Measurements from ENCODE around the gene ABHD10. TPM values are rescaled to one million over a fixed set of nuclear protein-coding genes. Genes with fewer than 3 reads are reported as not detected.

Gene ABHD10
- total RNA-seq, 2 donors from 2014 or later, result 15.6 to 17.1 TPM

DNA sequence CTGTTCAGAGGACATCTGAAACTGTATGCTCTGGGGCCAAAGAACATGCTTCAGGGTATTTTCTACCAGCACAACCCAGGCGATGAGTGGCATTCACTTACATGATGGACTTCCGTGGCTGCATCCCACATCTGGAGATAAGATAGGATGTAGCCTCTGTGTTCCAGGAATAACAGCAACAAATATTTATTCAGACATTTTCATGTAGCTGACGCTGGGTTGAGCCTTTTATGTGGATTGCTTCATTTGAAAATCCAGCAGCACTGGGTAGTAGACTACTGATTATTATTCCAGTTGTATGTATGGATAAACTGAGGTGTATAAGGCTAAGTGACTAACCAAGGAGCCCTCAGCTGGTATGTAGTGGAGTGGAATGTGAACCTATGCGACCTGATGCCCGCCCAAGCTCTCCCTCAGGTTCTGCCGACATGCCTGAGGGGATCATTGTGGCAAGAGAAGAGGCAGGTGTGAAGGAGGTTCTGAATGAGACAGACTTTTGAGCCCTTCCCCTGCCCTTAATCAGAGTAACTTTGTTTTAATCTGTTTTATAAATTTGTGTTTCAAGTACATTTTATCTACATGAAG, 25.9 kb upstream of the ABHD10 start:
- intact Hi-C loops (cut with DNase I), result no loop called here
- TF ChIP-seq POLR2A (IDR thresholded peaks at IDR 0.05), result no peak
- TF ChIP-seq, protein P1, sequence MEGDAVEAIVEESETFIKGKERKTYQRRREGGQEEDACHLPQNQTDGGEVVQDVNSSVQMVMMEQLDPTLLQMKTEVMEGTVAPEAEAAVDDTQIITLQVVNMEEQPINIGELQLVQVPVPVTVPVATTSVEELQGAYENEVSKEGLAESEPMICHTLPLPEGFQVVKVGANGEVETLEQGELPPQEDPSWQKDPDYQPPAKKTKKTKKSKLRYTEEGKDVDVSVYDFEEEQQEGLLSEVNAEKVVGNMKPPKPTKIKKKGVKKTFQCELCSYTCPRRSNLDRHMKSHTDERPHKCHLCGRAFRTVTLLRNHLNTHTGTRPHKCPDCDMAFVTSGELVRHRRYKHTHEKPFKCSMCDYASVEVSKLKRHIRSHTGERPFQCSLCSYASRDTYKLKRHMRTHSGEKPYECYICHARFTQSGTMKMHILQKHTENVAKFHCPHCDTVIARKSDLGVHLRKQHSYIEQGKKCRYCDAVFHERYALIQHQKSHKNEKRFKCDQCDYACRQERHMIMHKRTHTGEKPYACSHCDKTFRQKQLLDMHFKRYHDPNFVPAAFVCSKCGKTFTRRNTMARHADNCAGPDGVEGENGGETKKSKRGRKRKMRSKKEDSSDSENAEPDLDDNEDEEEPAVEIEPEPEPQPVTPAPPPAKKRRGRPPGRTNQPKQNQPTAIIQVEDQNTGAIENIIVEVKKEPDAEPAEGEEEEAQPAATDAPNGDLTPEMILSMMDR (IDR thresholded peaks at IDR 0.05), result no peak
- no peaks in the 10 kb centered on the region for H3K4me1 ChIP-seq
- DNase-seq, result no peak
- 89% methylated on average over 6 of the region's 6 CpGs for WGBS, 2 donors
- H3K36me3 ChIP-seq (replicated peaks in 1 of 2; ENCODE audit: insufficient read depth in 1 of 2, low read depth in 2 of 2), result no peaks in the 10 kb centered on the region
- H3K27me3 ChIP-seq, result no peaks in the 10 kb centered on the region
- H3K27ac ChIP-seq, result no peak overlapping the region
- no peaks in the 10 kb centered on the region for H3K9me3 ChIP-seq
- ATAC-seq, result no peak
- no peak overlapping the region for H3K4me3 ChIP-seq

DNA sequence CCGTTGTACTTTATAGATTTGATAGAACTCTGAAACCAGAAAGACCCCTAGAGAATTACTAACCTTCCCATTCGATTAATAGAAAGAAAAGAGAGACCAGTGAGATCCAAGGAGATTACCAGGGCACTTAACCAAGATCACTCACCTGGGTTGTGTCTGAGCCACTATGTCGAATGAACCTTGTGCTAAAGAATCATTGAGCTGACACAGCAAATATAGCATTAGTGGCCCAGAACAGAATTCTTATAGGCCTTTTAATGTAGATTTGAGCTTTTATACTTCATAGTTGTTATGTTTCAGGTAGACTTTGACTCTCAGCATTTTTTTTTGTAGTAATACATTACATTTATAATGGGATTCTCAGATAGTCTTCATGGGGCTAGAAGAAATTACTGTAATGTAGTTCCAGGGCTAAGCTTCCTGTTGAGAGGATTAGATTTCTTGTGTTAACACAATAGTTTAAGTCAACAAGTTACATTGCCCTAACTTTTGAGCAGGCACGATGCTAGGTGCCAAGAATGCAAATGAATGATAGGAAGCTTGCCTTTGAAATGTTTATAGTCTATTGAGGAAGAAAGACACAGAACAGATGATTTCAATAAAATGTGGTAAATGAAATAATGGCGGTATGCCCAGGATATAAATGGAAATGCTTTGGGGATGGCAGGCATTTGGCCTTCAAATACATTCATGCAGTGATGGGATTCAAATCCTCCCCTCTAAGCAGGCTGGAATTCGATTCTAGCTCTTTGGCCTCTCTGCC, 24.4 kb upstream of the ABHD10 start:
- no peaks in the 10 kb centered on the region for H3K9me3 ChIP-seq
- intact Hi-C loops (cut with DNase I), result no loop called here
- H3K4me1 ChIP-seq, result no peaks in the 10 kb centered on the region
- H3K27me3 ChIP-seq, result no peaks in the 10 kb centered on the region
- DNase-seq (no peak), ATAC-seq (no peak)
- H3K36me3 ChIP-seq (replicated peaks in 1 of 2; ENCODE audit: insufficient read depth in 1 of 2, low read depth in 2 of 2), result no peaks in the 10 kb centered on the region
- no peak for TF ChIP-seq POLR2A (IDR thresholded peaks at IDR 0.05)
- H3K4me3 ChIP-seq, result no peak overlapping the region
- WGBS, 2 donors, result 52 to 57% methylated on average over 6 of the region's 6 CpGs
- no peak overlapping the region for H3K27ac ChIP-seq

DNA sequence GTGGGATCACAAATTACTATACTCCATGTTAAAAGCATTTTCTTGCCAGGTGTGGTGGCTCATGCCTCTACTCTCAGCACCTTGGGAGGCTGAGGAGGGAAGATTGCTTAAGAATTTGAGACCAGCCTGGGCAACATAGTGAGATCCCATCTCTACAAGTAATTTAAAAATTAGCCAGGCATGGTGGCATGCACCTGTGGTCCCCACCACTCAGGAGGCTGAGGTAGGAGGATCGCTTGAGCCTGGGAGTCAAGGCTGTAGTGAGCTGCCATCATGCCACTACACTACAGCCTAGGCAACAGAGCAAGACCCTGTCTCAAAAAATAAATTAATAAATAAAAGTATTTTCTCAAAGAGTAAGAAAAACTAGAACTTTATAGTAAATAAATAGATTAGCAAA, 22.9 kb upstream of the ABHD10 start:
- DNase-seq (no peak), ATAC-seq (no peak)
- Histone ChIP-seq H3K27ac (no peak overlapping the region), H3K36me3 (replicated peaks in 1 of 2; ENCODE audit: insufficient read depth in 1 of 2, low read depth in 2 of 2) (no peaks in the 10 kb centered on the region), H3K9me3 (no peaks in the 10 kb centered on the region), H3K4me3 (no peak overlapping the region), H3K27me3 (no peaks in the 10 kb centered on the region), H3K4me1 (no peaks in the 10 kb centered on the region)
- 92 to 100% methylated on average over 1 of the region's 1 CpG for whole genome bisulfite sequencing, 2 donors
- no peak for TF ChIP-seq POLR2A (IDR thresholded peaks at IDR 0.05)
- TF ChIP-seq, protein P1 (IDR thresholded peaks at IDR 0.05), result no peak
- intact Hi-C loops (cut with DNase I), result no loop called here

DNA sequence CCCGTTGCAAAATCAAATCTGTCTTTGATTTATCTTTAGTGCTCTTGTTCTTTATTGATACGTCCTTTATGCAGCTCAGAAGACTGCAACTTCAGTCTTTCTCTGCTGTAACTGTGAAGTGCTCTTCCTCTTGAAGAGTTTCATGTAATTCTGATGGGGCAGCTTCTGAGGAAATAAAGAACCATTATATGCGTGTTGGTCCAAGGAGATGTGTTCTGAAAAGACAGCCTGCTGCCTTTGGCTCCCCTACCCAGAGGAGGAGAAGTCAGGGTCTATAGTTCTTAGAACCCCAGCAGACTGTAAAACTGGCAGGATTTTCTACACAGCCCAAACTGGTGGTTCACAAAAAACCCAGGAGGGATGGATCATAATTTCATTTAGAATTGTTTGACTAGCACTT, 22.4 kb upstream of the ABHD10 start:
- intact Hi-C loops (cut with DNase I), result no loop called here
- WGBS, 2 donors, result 90 to 91% methylated on average over 3 of the region's 3 CpGs
- no peaks in the 10 kb centered on the region for H3K4me1 ChIP-seq
- H3K27me3 ChIP-seq, result no peaks in the 10 kb centered on the region
- no peak for ATAC-seq
- TF ChIP-seq POLR2A (IDR thresholded peaks at IDR 0.05), result no peak
- TF ChIP-seq, protein P1 (IDR thresholded peaks at IDR 0.05), result no peak
- no peak for DNase-seq
- no peaks in the 10 kb centered on the region for H3K36me3 ChIP-seq (replicated peaks in 1 of 2; ENCODE audit: insufficient read depth in 1 of 2, low read depth in 2 of 2)
- H3K9me3 ChIP-seq, result no peaks in the 10 kb centered on the region
- no peak overlapping the region for H3K27ac ChIP-seq
- H3K4me3 ChIP-seq, result no peak overlapping the region

DNA sequence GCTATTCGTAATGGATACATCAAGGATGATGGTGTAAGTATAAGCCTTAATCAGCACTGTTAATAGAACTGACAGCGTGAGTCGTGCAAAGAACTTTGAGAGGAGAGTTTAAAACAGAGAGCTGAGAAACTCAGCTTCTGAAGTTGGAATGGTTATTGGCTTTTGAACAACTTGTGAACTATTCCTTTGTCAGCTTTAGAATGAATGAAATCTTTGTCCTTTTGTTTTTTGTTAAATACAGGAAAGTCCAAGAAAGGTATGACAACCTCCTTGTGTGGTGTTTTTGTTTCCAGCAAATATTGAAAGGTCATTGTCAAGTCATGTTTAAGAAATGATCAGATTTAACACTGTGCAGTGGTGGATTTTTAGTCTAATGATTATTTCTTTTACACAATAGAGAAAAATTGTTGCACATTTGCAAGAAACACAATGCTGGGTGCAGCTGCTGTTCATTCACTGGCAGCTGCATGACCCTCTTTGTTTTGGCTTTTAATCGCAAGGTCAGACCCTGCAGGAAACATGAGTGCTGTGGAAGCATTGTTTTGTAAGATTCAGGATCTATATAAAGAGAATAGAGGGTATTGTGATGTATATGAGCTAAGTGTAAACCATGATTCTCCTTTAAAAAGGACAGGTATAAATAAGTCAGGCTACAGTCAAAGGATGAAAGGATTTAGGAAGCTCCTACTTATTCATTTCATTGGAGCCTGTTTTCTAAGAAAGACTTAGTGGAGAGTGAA, 21.7 kb upstream of the ABHD10 start:
- no peaks in the 10 kb centered on the region for H3K4me1 ChIP-seq
- ATAC-seq (no peak), DNase-seq (peak in 1 of 4 donors; percentile 24)
- no peaks in the 10 kb centered on the region for H3K36me3 ChIP-seq (replicated peaks in 1 of 2; ENCODE audit: insufficient read depth in 1 of 2, low read depth in 2 of 2)
- 49 to 82% methylated on average over 4 of the region's 4 CpGs for WGBS, 2 donors
- no peak overlapping the region for H3K4me3 ChIP-seq
- TF ChIP-seq, protein P1 (IDR thresholded peaks at IDR 0.05), result no peak
- TF ChIP-seq POLR2A (IDR thresholded peaks at IDR 0.05), result no peak
- no peaks in the 10 kb centered on the region for H3K9me3 ChIP-seq
- no peak overlapping the region for H3K27ac ChIP-seq
- H3K27me3 ChIP-seq, result no peaks in the 10 kb centered on the region
- intact Hi-C loops (cut with DNase I), result no loop called here
